ENCODE results near the gene MYO5A.

GRCh38 chr15:52436981-52437380, 91.7 kb downstream of the MYO5A start:
- no peak for TF ChIP-seq CTCF (IDR thresholded peaks at IDR 0.05; ENCODE audit: insufficient read depth, low read length)
- no peak for TF ChIP-seq SPI1 (IDR thresholded peaks at IDR 0.05; ENCODE audit: borderline replicate concordance, low read depth)
- TF ChIP-seq, protein P1, sequence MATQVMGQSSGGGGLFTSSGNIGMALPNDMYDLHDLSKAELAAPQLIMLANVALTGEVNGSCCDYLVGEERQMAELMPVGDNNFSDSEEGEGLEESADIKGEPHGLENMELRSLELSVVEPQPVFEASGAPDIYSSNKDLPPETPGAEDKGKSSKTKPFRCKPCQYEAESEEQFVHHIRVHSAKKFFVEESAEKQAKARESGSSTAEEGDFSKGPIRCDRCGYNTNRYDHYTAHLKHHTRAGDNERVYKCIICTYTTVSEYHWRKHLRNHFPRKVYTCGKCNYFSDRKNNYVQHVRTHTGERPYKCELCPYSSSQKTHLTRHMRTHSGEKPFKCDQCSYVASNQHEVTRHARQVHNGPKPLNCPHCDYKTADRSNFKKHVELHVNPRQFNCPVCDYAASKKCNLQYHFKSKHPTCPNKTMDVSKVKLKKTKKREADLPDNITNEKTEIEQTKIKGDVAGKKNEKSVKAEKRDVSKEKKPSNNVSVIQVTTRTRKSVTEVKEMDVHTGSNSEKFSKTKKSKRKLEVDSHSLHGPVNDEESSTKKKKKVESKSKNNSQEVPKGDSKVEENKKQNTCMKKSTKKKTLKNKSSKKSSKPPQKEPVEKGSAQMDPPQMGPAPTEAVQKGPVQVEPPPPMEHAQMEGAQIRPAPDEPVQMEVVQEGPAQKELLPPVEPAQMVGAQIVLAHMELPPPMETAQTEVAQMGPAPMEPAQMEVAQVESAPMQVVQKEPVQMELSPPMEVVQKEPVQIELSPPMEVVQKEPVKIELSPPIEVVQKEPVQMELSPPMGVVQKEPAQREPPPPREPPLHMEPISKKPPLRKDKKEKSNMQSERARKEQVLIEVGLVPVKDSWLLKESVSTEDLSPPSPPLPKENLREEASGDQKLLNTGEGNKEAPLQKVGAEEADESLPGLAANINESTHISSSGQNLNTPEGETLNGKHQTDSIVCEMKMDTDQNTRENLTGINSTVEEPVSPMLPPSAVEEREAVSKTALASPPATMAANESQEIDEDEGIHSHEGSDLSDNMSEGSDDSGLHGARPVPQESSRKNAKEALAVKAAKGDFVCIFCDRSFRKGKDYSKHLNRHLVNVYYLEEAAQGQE (IDR thresholded peaks at IDR 0.05; ENCODE audit: insufficient replicate concordance, low read depth), result no peak
- TF ChIP-seq POLR2AphosphoS5 (IDR thresholded peaks at IDR 0.05; ENCODE audit: low read depth), result no peak
